Measurements from ENCODE around the gene CFHR4.
"Not testable (repeated sequence)": the region's sequence is repeated elsewhere in the genome, so short reads cannot be mapped to it uniquely, and the experiment has no call there.

DNA sequence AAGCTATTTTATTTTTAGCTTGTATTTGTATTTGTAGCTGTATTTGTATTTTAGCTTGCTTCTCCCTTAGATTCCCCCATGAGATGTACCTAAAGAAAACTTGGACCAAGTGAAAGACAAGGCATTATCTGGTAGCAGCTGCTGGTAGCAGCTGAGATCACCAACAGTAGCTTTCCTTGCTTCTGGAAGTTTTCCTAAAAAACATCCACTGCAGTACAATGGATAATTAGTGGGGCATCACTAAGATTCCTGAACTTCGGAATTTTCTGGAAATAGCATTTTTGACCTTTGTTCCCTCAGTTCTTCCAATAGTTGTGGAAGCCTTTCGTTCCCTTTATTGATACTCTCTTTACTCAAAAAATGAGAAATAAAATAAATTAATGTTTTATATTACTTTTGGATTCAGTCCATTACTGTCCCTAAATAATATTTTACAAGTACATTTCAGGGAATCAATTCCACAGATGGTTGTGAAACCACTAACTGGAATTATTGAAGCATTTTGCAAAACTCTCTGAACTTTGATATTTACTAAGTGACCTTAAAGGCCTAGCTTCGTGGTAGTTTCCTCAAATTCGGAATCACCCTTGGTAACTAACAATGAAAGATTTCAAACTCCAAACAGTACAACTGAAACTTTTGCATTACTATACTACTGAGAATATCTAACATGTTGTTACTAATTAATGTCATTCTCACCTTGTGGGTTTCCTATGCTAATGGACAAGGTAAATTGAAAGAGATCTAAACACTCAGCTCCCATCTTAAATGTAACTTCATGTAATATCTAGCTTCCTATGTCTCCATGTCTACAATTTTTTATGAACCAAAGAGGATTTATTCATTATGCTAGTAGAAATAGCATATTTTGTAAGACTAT, 38.0 kb upstream of the CFHR4 start:
- not testable (repeated sequence) for TF ChIP-seq POLR2A (IDR thresholded peaks at IDR 0.05; ENCODE audit: low read depth, low read length); RFX5 (IDR thresholded peaks at IDR 0.05; ENCODE audit: low read depth, low read length); MAFK (IDR thresholded peaks at IDR 0.05; ENCODE audit: low read depth, low read length); MXI1 (IDR thresholded peaks at IDR 0.05; ENCODE audit: borderline replicate concordance, low read depth, low read length); NFE2L2 (IDR thresholded peaks at IDR 0.05; ENCODE audit: low read depth, low read length); RCOR1 (IDR thresholded peaks at IDR 0.05; ENCODE audit: insufficient replicate concordance, low read length); FOS (IDR thresholded peaks at IDR 0.05; ENCODE audit: low read depth, low read length)
- TF ChIP-seq, protein P1, sequence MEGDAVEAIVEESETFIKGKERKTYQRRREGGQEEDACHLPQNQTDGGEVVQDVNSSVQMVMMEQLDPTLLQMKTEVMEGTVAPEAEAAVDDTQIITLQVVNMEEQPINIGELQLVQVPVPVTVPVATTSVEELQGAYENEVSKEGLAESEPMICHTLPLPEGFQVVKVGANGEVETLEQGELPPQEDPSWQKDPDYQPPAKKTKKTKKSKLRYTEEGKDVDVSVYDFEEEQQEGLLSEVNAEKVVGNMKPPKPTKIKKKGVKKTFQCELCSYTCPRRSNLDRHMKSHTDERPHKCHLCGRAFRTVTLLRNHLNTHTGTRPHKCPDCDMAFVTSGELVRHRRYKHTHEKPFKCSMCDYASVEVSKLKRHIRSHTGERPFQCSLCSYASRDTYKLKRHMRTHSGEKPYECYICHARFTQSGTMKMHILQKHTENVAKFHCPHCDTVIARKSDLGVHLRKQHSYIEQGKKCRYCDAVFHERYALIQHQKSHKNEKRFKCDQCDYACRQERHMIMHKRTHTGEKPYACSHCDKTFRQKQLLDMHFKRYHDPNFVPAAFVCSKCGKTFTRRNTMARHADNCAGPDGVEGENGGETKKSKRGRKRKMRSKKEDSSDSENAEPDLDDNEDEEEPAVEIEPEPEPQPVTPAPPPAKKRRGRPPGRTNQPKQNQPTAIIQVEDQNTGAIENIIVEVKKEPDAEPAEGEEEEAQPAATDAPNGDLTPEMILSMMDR (conservative IDR thresholded peaks at IDR 0.05; ENCODE audit: low read depth, low read length), result not testable (repeated sequence)
- TF ChIP-seq, protein P2, sequence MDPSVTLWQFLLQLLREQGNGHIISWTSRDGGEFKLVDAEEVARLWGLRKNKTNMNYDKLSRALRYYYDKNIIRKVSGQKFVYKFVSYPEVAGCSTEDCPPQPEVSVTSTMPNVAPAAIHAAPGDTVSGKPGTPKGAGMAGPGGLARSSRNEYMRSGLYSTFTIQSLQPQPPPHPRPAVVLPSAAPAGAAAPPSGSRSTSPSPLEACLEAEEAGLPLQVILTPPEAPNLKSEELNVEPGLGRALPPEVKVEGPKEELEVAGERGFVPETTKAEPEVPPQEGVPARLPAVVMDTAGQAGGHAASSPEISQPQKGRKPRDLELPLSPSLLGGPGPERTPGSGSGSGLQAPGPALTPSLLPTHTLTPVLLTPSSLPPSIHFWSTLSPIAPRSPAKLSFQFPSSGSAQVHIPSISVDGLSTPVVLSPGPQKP (IDR thresholded peaks at IDR 0.05; ENCODE audit: borderline replicate concordance, low read depth, low read length), result not testable (repeated sequence)
- TF ChIP-seq, protein P3, sequence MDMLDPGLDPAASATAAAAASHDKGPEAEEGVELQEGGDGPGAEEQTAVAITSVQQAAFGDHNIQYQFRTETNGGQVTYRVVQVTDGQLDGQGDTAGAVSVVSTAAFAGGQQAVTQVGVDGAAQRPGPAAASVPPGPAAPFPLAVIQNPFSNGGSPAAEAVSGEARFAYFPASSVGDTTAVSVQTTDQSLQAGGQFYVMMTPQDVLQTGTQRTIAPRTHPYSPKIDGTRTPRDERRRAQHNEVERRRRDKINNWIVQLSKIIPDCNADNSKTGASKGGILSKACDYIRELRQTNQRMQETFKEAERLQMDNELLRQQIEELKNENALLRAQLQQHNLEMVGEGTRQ (IDR thresholded peaks at IDR 0.05; ENCODE audit: low read depth, low read length), result not testable (repeated sequence)
